A549 (cell line): ENCODE results near the gene TCHP. TPM values are rescaled to one million over a fixed set of nuclear protein-coding genes. Genes with fewer than 3 reads are reported as not detected.

ENCODE experiments used
- ATAC-seq, 2 experiments: fragments of 200-7000 bp in 1 of 2; fragments of >200 bp in 1 of 2; cut with Nextera tagmentation in 1 of 2; cut with Tn5 transposase in 1 of 2; 3 replicates each; pipeline versions ENCODE4 v1.8.0 to v1.9.1; 2018 to 2020; ENCODE audit warnings: mild to moderate bottlenecking in 1 of 2, moderate library complexity in 1 of 2
- CTCF ChIA-PET: fragments of 300-600 bp; sonication (Branson Sonifier 250); formaldehyde crosslinking; extraction: SDS; loops from one replicate; lab custom pipeline; 2021; ENCODE audit warnings: antibody characterized with exemption, inconsistent platforms; lab: Yijun Ruan, JAX
- POLR2A ChIA-PET: fragments of 350-600 bp; formaldehyde crosslinking; extraction: SDS; loops from one replicate; lab custom pipeline; 2021; ENCODE audit warnings: antibody characterized with exemption, inconsistent platforms; lab: Yijun Ruan, JAX
- DNase-seq, 2 experiments: peaks; one replicate each; pipeline versions ENCODE4 v3.0.0 to v3.0.0-alpha.2; 2011 to 2016; ENCODE audit warnings: low read depth in 1 of 2, low spot score in 1 of 2
- FAIRE-seq: peaks from 2 replicates; lab custom pipeline; 2011; peaks lifted over from hg19 to GRCh38; lab: Jason Lieb, UNC
- H3K27ac ChIP-seq, 2 experiments: fragments of >200 bp; sonication (Bioruptor Twin); formaldehyde crosslinking; 3 replicates each; pipeline ENCODE4 v1.5.1; 2016 to 2017
- H3K4me1 ChIP-seq: fragments of >200 bp; sonication (Bioruptor Twin); formaldehyde crosslinking; 3 replicates; pipeline ENCODE4 v1.6.1; 2016
- H3K4me2 ChIP-seq: fragments of >200 bp; sonication (Bioruptor Twin); formaldehyde crosslinking; 3 replicates; pipeline ENCODE4 v1.6.1; 2016
- H3K4me3 ChIP-seq: fragments of >200 bp; sonication (Bioruptor Twin); formaldehyde crosslinking; 3 replicates; pipeline ENCODE4 v1.5.1; 2016
- H3K9me3 ChIP-seq: fragments of >200 bp; sonication (Bioruptor Twin); formaldehyde crosslinking; 3 replicates; pipeline ENCODE4 v1.6.1; 2016
- ATOH8 ChIP-seq: fragments of 250-450 bp; sonication (Bioruptor Pico); IDR thresholded peaks from 2 replicates; pipeline ENCODE4 v1.5.0; 2020; ENCODE audit warnings: low read depth, mild to moderate bottlenecking, moderate library complexity
- BCL3 ChIP-seq: fragments of >200 bp; sonication (Bioruptor Twin); formaldehyde crosslinking; IDR thresholded peaks from 3 replicates; pipeline ENCODE4 v1.6.1; 2016
- BHLHE40 ChIP-seq: IDR thresholded peaks from 2 replicates; pipeline ENCODE4 v1.6.1; 2012; ENCODE audit warnings: low read depth, low read length, inconsistent platforms
- CBX2 ChIP-seq: fragments of 200-600 bp; sonication (generic); IDR thresholded peaks from 2 replicates; pipeline ENCODE4 v1.6.1; 2016; ENCODE audit warnings: low read depth, mild to moderate bottlenecking, borderline replicate concordance
- ELK1 ChIP-seq: fragments of 150-350 bp; IDR thresholded peaks from 2 replicates; pipeline ENCODE4 v1.6.1; 2014; ENCODE audit warnings: low read depth, mild to moderate bottlenecking, low read length
- ESRRA ChIP-seq: fragments of 150-350 bp; IDR thresholded peaks from 2 replicates; pipeline ENCODE4 v1.6.1; 2014; ENCODE audit warnings: mild to moderate bottlenecking, low read length, borderline replicate concordance
- FOSL2 ChIP-seq, 2 experiments: fragments of 450-650 bp in 1 of 2; fragments of >200 bp in 1 of 2; sonication (Bioruptor Twin) in 1 of 2; formaldehyde crosslinking; IDR thresholded peaks; 2 replicates each; pipeline versions ENCODE4 v1.5.0 to v1.6.1; 2016 to 2020; ENCODE audit warnings: mild to moderate bottlenecking in 1 of 2, moderate library complexity in 1 of 2
- FOXS1 ChIP-seq: fragments of 250-450 bp; sonication (Bioruptor Pico); IDR thresholded peaks from 2 replicates; pipeline ENCODE4 v1.5.0; 2020; ENCODE audit warnings: mild to moderate bottlenecking, moderate library complexity
- GATA3 ChIP-seq: IDR thresholded peaks from 2 replicates; pipeline ENCODE4 v1.6.1; 2012; ENCODE audit warnings: borderline replicate concordance
- HES2 ChIP-seq: fragments of >200 bp; sonication (Bioruptor Twin); formaldehyde crosslinking; IDR thresholded peaks from 2 replicates; pipeline ENCODE4 v1.6.1; 2016
- HOXA7 ChIP-seq: fragments of 250-450 bp; sonication (Bioruptor Pico); IDR thresholded peaks from 2 replicates; pipeline ENCODE4 v1.5.0; 2020; ENCODE audit warnings: mild to moderate bottlenecking, moderate library complexity
- JUN ChIP-seq, 2 experiments: fragments of >200 bp; sonication (Bioruptor Twin); formaldehyde crosslinking; IDR thresholded peaks; 2 replicates in 1 of 2; 3 replicates in 1 of 2; pipeline ENCODE4 v1.6.1; 2016 to 2017
- JUNB ChIP-seq: fragments of >200 bp; sonication (Bioruptor Twin); formaldehyde crosslinking; IDR thresholded peaks from 2 replicates; pipeline ENCODE4 v1.6.1; 2016
- KDM5A ChIP-seq: fragments of 200-600 bp; sonication (generic); IDR thresholded peaks from 2 replicates; pipeline ENCODE4 v1.6.1; 2016; ENCODE audit warnings: antibody characterized with exemption, mild to moderate bottlenecking
- MAFK ChIP-seq: fragments of 450-650 bp; IDR thresholded peaks from 2 replicates; pipeline ENCODE4 v1.6.1; 2014; ENCODE audit not compliant: partially characterized antibody
- MAZ ChIP-seq: fragments of 150-350 bp; IDR thresholded peaks from 2 replicates; pipeline ENCODE4 v1.6.1; 2014; ENCODE audit warnings: antibody characterized with exemption, low read depth, low read length, borderline replicate concordance
- RAD21 ChIP-seq, 2 experiments: fragments of >200 bp in 1 of 2; sonication (Bioruptor Twin) in 1 of 2; formaldehyde crosslinking in 1 of 2; IDR thresholded peaks in 1 of 2; conservative IDR thresholded peaks in 1 of 2; 2 replicates in 1 of 2; 3 replicates in 1 of 2; pipeline ENCODE4 v1.6.1; 2012 to 2018; ENCODE audit warnings: inconsistent platforms in 1 of 2
- RCOR1 ChIP-seq: fragments of 150-350 bp; IDR thresholded peaks from 2 replicates; pipeline ENCODE4 v1.6.1; 2014; ENCODE audit warnings: antibody characterized with exemption, low read length, low read depth
- RFX5 ChIP-seq: fragments of 450-650 bp; IDR thresholded peaks from 2 replicates; pipeline ENCODE4 v1.7.1; 2014; ENCODE audit warnings: antibody characterized with exemption, mild to moderate bottlenecking, moderate library complexity
- RNF2 ChIP-seq: fragments of 200-600 bp; sonication (generic); IDR thresholded peaks from 2 replicates; pipeline ENCODE4 v1.6.1; 2016; ENCODE audit warnings: low read depth, mild to moderate bottlenecking, antibody characterized with exemption, moderate library complexity, borderline replicate concordance
- SREBF2 ChIP-seq: fragments of 450-650 bp; IDR thresholded peaks from 2 replicates; pipeline ENCODE4 v1.6.1; 2014; ENCODE audit warnings: mild to moderate bottlenecking, moderate library complexity
- TFCP2L1 ChIP-seq: fragments of 250-450 bp; sonication (Bioruptor Pico); IDR thresholded peaks from 2 replicates; pipeline ENCODE4 v1.5.0; 2021; ENCODE audit warnings: mild to moderate bottlenecking
- TP53 ChIP-seq: fragments of 250-450 bp; sonication (Bioruptor Pico); IDR thresholded peaks from 2 replicates; pipeline ENCODE4 v1.5.0; 2021; ENCODE audit warnings: mild to moderate bottlenecking, moderate library complexity
- ZC3H11A ChIP-seq: fragments of 450-650 bp; IDR thresholded peaks from 2 replicates; pipeline ENCODE4 v1.6.1; 2014; ENCODE audit warnings: antibody characterized with exemption, mild to moderate bottlenecking
- ZFP36 ChIP-seq: fragments of 450-650 bp; IDR thresholded peaks from 2 replicates; pipeline ENCODE4 v1.6.1; 2014; ENCODE audit warnings: borderline replicate concordance; ENCODE audit not compliant: partially characterized antibody
- ZNF302 ChIP-seq: fragments of 250-450 bp; sonication (Bioruptor Pico); IDR thresholded peaks from 2 replicates; pipeline ENCODE4 v1.9.0; 2021; ENCODE audit warnings: inconsistent platforms, mild to moderate bottlenecking, moderate library complexity
- WGBS: methylation state at CpG from one replicate; pipeline ENCODE4 v1.1.6; 2017; ENCODE audit errors: missing lambda C conversion rate; 5-methylcytosine and 5-hydroxymethylcytosine counted together
- polyA plus RNA-seq, 4 experiments: library from polyadenylated mRNA; depleted of rRNA in 3 of 4; stranded (reverse); fragments of >200 nt; fragmentation: RNase III in 1 of 4; extraction: RNeasy Plus Mini Kit Qiagen cat#74134 plus additional on column Dnase treatment in 1 of 4; gene quantifications; 2 replicates in 3 of 4; 3 replicates in 1 of 4; pipeline ENCODE4 v1.2.3, GENCODE V29; 2011 to 2017

TCHP gene
- polyA plus RNA-seq, 2 of the 4 experiments (the other 2 are of a cell fraction): 18.4 to 33.4 TPM

GRCh38 chr12:109937371-109937770 lies 37.3 kb downstream of the TCHP start:
- DNase-seq: no peak
- Histone ChIP-seq H3K4me1 (no peaks in the 10 kb centered on the region), H3K27ac (no peak overlapping the region), H3K4me2 (no peak overlapping the region), H3K4me3 (no peak overlapping the region), H3K9me3 (no peaks in the 10 kb centered on the region)
- POLR2A ChIA-PET: interaction anchor here (1.1 kb wide), 1 partner anchor 9 kb away, joined by 3 read pairs; no protein-coding TSS in a partner anchor
- ATAC-seq: no peak
- CTCF ChIA-PET: interaction anchor here (0.6 to 1.0 kb wide), 2 partner anchors 17 to 39 kb away, joined by 4 to 5 read pairs; no protein-coding TSS in a partner anchor
- 89% methylated on average over 5 of the region's 5 CpGs for WGBS
- FAIRE-seq: no peak
- TF ChIP-seq JUN (IDR thresholded peaks at IDR 0.05) (no peak), MAFK (peak; percentile 1), ZNF302 (CRISPR knock-in tag) (no peak), FOSL2 (IDR thresholded peaks at IDR 0.05) (no peak), FOSL2 (CRISPR knock-in tag; IDR thresholded peaks at IDR 0.05) (no peak), TP53 (CRISPR knock-in tag) (no peak)

GRCh38 chr12:109938947-109939346 lies 38.9 kb downstream of the TCHP start:
- no peak overlapping the region for H3K27ac ChIP-seq
- H3K4me1 ChIP-seq: no peaks in the 10 kb centered on the region
- H3K4me3 ChIP-seq: no peak overlapping the region
- DNase-seq (no peak), FAIRE-seq (no peak), ATAC-seq (no peak)
- H3K4me2 ChIP-seq: no peak overlapping the region
- ChIA-PET CTCF (interaction anchor here (0.6 kb wide), 1 partner anchor 50 kb away, joined by 3 read pairs; no protein-coding TSS in a partner anchor), POLR2A (no interaction called here)
- no peak for TF ChIP-seq MAFK
- no peak for TF ChIP-seq MAZ
- no peak for TF ChIP-seq GATA3
- no peak for TF ChIP-seq TFCP2L1 (CRISPR knock-in tag)
- no peak for TF ChIP-seq ZFP36
- TF ChIP-seq RFX5: no peak
- TF ChIP-seq TP53 (CRISPR knock-in tag): no peak
- no peak for TF ChIP-seq FOXS1
- WGBS: 94% methylated on average over 7 of the region's 7 CpGs
- no peaks in the 10 kb centered on the region for H3K9me3 ChIP-seq

GRCh38 chr12:109939504-109939903 lies 39.4 kb downstream of the TCHP start:
- CTCF ChIA-PET: interaction anchor here (0.5 to 0.6 kb wide), 2 partner anchors 50 to 189 kb away, joined by 3 read pairs; no protein-coding TSS in a partner anchor
- H3K4me1 ChIP-seq: no peaks in the 10 kb centered on the region
- TF ChIP-seq ZNF302 (CRISPR knock-in tag) (no peak), ATOH8 (CRISPR knock-in tag) (no peak), ZC3H11A (peak; percentile 84), RCOR1 (no peak)
- TF ChIP-seq, all 56 proteins: peak for 1
- POLR2A ChIA-PET: no interaction called here
- Histone ChIP-seq H3K4me3 (no peak overlapping the region), H3K4me2 (no peak overlapping the region), H3K27ac (no peak overlapping the region), H3K9me3 (no peaks in the 10 kb centered on the region)
- DNase-seq: no peak
- ATAC-seq: no peak
- FAIRE-seq: no peak
- WGBS: 72% methylated on average over 2 of the region's 2 CpGs

GRCh38 chr12:109940339-109940923 lies 40.4 kb downstream of the TCHP start:
- Histone ChIP-seq H3K4me1 (no peaks in the 10 kb centered on the region), H3K4me2 (no peak overlapping the region), H3K27ac (no peak overlapping the region), H3K9me3 (no peaks in the 10 kb centered on the region), H3K4me3 (no peak overlapping the region)
- ATAC-seq (no peak), DNase-seq (no peak), FAIRE-seq (no peak)
- ChIA-PET CTCF (interaction anchor here (1.2 kb wide), 1 partner anchor 12 kb away, joined by 10 read pairs; no protein-coding TSS in a partner anchor), POLR2A (no interaction called here)
- WGBS: 95% methylated on average over 6 of the region's 6 CpGs
- TF ChIP-seq HOXA7 (CRISPR knock-in tag) (no peak), TP53 (CRISPR knock-in tag) (no peak), BCL3 (no peak), FOXS1 (no peak), JUNB (no peak), ELK1 (no peak), ESRRA (no peak), KDM5A (no peak), RAD21 (conservative IDR thresholded peaks at IDR 0.05 in 1 of 2, IDR thresholded peaks at IDR 0.05 in 1 of 2) (no peak), HES2 (no peak), SREBF2 (no peak), FOSL2 (IDR thresholded peaks at IDR 0.05) (no peak), FOSL2 (CRISPR knock-in tag; IDR thresholded peaks at IDR 0.05) (no peak), BHLHE40 (no peak), RNF2 (no peak), CBX2 (no peak), MAFK (no peak), MAZ (no peak)
